Placental epithelial cell (primary cell): ENCODE results near the gene CYB561D1. TPM values are rescaled to one million over a fixed set of nuclear protein-coding genes. Genes with fewer than 3 reads are reported as not detected.

ENCODE experiments used
- total RNA-seq: library from RNA; depleted of rRNA; stranded (reverse); fragments of >200 nt; gene quantifications from 2 replicates; pipeline ENCODE4 v1.2.3, GENCODE V29; 2012

The CYB561D1 gene, protein sequence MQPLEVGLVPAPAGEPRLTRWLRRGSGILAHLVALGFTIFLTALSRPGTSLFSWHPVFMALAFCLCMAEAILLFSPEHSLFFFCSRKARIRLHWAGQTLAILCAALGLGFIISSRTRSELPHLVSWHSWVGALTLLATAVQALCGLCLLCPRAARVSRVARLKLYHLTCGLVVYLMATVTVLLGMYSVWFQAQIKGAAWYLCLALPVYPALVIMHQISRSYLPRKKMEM
- 8.6 and 12.6 TPM in 2 replicates for total RNA-seq

DNA sequence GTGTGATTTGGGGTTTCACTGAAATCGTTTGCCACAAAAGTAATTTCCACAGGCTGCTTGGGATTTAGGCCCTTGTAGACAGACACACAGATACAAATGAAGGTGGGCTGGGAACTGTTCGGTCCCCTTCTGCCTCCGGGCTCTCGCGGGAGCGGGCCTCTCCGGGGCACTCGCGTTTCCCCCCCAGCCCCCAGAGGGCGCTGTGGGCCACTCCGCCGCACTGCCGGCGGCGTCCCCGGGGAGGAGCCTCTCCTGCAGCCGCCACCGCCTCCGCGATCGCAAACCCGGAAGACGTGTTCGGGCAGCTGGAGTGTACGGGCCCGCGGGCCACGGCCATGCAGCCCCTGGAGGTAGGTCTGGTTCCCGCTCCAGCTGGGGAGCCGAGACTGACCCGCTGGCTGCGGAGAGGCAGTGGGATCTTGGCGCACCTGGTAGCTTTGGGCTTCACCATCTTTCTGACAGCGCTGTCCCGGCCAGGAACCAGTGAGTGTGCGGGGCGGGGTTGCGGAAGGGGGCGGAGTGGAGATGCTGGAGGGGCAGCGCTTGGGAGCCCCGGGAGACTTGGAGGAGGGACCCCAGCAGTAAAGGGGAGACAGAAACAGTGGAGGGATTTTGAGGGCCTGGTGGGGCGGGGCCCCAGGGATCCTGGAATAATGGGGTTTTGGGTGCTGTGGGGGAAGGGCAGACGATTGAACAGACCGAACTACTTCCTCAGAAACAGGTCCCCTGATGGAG is at the start of gene CYB561D1:
Gene CYB561D1 (plus strand): TSS at position 290 of the 735 bp plus-strand sequence. CDS start 46 bp downstream, at position 336.

DNA sequence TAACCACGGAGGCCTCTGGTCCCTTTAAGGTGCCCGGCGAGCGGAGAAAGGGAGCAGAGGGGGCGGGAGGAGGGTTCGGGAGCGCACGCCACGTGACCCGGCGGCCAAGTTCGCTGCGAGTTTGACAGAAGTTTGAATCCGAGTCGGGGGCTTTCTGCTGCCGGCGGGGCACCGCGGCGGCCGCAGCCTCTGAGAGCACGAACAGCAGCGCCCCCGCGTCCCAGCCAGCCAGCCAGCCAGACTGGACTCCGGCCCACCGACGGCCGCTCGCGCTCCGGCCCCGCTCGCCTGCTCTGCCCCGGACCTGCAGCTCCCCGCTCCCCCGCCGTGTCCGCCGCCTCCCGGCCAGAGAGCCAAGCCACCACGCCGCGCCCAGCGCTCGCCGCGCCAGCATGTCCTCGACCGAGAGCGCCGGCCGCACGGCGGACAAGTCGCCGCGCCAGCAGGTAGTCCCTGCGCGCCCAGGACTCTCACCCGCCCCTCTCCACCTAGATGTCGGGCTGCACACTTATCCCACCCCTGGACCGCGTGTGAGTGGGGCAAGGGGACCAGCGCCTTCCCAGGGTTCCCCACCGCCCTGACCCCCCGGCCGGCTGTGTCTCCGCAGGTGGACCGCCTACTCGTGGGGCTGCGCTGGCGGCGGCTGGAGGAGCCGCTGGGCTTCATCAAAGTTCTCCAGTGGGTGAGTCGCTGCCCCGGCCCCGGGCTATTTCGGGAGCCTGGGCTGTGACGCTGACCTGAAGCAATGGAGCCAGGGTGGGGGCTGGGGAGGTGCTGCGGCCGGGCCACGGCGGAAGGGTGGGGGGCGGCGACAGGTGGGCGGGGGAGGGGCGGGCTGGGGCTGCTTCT is 27.2 kb upstream of the CYB561D1 start, which contains the start of gene SYPL2:
Gene SYPL2 (plus strand): TSS at position 95 of the 849 bp plus-strand sequence. CDS start 298 bp downstream, at position 393.

DNA sequence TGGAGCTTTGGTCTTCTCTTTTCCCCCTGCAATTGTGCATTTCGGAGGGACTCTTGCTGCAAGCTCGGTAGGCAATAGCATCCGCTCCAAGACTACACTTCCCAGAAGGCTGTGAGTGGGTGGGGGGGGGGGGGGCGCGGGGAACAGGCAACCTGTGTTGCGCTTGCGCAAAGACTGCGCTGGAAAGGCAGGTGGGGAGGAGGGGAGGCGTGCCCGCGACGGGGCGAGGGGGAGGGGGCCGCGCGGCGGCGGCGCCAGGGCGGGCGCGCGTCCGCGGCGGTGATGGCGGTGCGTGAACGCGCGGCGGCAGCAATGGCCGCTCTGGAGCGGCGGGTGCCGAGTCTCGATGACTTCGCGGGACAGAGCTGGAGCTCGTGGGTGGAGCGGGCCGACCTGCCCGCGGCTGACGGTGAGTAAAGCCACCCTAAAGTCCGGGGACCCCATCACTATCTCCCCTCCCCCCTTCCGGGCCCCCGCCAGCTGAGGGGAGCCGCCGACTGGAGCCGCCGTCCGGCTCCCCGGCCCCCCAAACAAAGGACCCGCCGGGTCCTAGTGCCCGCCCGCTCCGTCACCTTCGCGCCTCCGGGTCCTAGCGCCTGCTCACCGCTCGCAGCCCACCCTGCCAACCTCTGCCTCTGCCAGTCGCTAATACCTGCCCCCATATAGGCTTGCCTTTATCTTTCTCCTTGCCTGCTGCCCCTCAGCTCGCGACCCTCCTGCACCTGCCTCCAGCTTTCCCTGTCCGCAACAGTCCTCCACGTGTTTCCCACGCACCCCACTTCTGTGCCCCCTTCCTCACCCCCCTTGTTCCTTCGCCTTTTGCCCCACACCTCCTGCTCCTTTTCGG is 10.0 kb upstream of the CYB561D1 start, which contains the start of gene ATXN7L2:
Gene ATXN7L2 (plus strand): TSS at position 234 of the 847 bp plus-strand sequence. CDS start 49 bp downstream, at position 283.

DNA sequence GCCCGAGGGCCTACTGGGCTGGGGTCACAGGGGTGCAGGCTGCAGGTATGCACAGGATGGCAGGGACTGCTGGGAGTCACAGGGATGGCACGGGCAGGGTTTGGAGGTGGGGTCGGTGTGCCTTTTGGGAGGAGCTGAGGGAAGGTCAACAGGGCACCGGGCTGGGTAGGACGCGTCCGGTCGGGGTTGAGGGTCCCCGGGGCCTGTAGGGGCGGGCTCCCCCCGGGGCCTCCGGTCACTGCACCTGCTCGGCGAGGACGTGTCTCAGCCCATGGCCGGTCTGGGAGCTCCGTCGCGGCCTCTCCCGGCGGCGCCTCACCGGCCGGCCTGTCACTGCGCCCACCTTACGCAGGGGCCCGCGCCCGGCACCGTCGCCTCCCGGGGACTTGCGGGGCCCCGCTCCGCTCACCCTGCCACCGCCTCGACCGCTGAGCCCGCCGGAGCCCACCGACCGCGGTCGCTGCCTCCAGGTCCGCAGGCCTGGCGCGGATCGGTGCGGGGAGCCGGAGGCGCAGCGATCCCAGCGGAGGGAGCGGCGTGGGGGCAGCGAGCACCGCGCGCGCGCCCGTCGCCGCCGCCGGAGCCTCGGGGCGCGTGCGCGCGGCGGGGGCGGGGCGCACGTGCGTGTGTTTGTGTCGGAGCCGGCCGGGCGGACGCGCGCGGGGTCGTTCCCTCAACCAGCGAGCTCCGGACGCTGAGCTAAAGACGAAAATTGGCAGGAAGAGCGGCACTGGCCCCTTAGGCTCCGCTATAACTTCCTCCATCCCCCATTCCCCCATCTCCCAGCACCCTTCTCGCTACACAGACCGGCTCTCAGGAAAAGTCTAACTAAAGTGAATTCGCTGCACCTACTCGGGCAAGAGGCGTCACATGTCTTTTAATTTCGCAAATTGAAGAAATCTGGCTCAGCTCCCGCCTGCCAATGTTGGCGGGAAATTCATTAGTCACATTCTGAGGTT is 15.6 kb downstream of the CYB561D1 start, which contains the start of gene AMIGO1:
Gene AMIGO1 (minus strand): TSS at position 552 of the 959 bp plus-strand sequence. CDS start 815 bp downstream, outside the sequence.

DNA sequence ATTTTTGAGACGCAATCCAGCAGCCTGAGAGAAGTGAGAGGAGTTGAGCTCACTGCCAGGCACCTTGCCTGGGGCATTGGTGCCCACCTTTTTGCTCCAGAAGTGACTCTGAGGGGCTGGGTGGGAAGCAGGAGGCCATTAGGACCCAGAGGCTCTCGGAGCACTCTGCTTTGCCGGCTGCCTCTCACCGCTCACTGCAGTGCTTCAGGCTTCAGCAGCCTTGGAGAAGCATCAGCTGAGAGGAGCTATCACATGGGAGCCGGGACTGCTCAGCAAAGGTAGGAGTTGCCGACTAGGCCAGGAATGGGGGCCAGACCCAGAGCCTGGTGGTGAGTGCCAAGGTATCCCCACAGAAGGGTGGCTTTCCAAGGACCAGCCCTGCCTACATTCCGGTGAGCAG is 45.8 kb downstream of the CYB561D1 start, which contains the start of gene GPR61:
Gene GPR61 (plus strand): TSS at position 197 of the 400 bp plus-strand sequence. CDS start 3,151 bp downstream, outside the sequence.

DNA sequence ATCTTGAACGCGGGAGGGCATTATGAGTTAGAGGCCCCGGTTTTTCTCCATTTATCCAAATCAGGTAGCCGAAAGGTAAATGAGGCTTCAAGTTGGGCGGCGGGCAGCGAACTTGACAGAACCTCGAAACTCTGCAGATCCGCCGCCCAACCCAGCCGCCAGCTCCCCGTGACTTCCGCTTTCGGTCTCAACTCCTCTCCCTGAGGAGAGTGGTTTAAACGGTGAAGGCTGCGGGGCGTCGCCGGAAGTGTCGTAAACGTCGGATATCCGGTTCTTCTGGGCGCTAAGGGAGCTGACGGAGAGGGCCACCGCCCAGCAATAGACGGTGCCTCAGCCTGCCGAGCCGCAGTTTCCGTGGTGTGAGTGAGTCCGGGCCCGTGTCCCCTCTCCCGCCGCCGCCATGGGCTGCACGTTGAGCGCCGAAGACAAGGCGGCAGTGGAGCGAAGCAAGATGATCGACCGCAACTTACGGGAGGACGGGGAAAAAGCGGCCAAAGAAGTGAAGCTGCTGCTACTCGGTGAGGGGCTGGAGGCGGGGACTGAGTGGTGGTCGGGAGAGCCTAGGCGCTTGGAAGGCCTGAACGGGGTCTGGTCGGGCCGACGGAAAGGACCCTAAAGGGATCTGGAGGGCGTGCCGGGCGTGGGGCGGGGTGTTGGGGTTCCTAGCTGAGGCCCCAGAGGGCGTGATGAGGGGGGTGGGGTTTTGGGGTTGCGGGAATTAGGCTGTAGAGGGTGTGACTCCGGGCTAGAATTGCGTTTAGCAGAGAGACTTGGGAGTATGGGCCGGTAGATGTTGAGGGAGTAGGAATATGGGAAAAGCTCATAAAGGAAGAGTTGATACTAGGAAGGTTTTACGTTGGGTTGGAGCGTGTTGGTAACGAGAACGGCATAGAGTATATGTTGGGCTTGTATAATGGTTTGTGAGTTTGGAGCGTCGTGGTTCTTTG is 54.7 kb downstream of the CYB561D1 start, which contains the start of gene GNAI3:
Gene GNAI3 (plus strand): TSS at position 295 of the 947 bp plus-strand sequence. CDS start 106 bp downstream, at position 401.

Other genes starting within 250 kb of the CYB561D1 start
- 3.1 and 8.6 TPM in 2 replicates for gene CELSR2, start 244.6 kb upstream of the CYB561D1 start, total RNA-seq
- 5.0 and 10.2 TPM in 2 replicates for gene PSRC1, start 210.9 kb upstream of the CYB561D1 start, total RNA-seq
- gene MYBPHL, start 187.1 kb upstream of the CYB561D1 start, total RNA-seq, result 0.54 TPM in 1 of 2 replicates, not detected in the other
- 37.7 and 96.7 TPM in 2 replicates for gene SORT1, start 96.2 kb upstream of the CYB561D1 start, total RNA-seq
- gene PSMA5, start 67.6 kb upstream of the CYB561D1 start, total RNA-seq, result 24.3 and 39.0 TPM in 2 replicates
- 0.11 and 0.39 TPM in 2 replicates for gene SYPL2, start 27.5 kb upstream of the CYB561D1 start, total RNA-seq
- 2.8 and 5.5 TPM in 2 replicates for gene ATXN7L2, start 10.2 kb upstream of the CYB561D1 start, total RNA-seq
- gene AMIGO1, start 15.6 kb downstream of the CYB561D1 start, total RNA-seq, result 0.65 and 0.79 TPM in 2 replicates
- 0.43 TPM in 1 of 2 replicates, not detected in the other for gene GPR61, start 45.8 kb downstream of the CYB561D1 start, total RNA-seq
- 11.8 and 14.5 TPM in 2 replicates for gene GNAI3, start 54.5 kb downstream of the CYB561D1 start, total RNA-seq
- gene GNAT2, start 125.5 kb downstream of the CYB561D1 start, total RNA-seq, result 0.11 and 0.39 TPM in 2 replicates
- gene AMPD2, start 125.7 kb downstream of the CYB561D1 start, total RNA-seq, result 75.0 and 87.1 TPM in 2 replicates
- 4.0 and 5.5 TPM in 2 replicates for gene GSTM4, start 162.0 kb downstream of the CYB561D1 start, total RNA-seq
- 9.9 and 29.8 TPM in 2 replicates for gene GSTM2, start 174.0 kb downstream of the CYB561D1 start, total RNA-seq
- gene GSTM1, start 193.7 kb downstream of the CYB561D1 start, total RNA-seq, result not detected in 2 replicates
- gene GSTM5, start 218.2 kb downstream of the CYB561D1 start, total RNA-seq, result under 0.01 TPM in 1 of 2 replicates, not detected in the other
- 17.9 and 37.3 TPM in 2 replicates for gene GSTM3, start 246.9 kb downstream of the CYB561D1 start, total RNA-seq